HL-60 (cell line): ENCODE measurements around the gene COL4A6.

Source experiments
- DNase-seq, 2 experiments: peaks; one replicate each; pipeline ENCODE4 v3.0.0-alpha.2; 2010 to 2020; ENCODE audit warnings: low read depth in 1 of 2, low spot score in 1 of 2
- H3K27ac ChIP-seq: fragments of 250-450 bp; sonication (Bioruptor Pico); replicated peaks from 2 replicates; pipeline ENCODE4 v1.5.1; 2020; ENCODE audit warnings: mild to moderate bottlenecking, moderate library complexity
- H3K27me3 ChIP-seq: fragments of 250-450 bp; sonication (Bioruptor Pico); 2 replicates; pipeline ENCODE4 v1.5.1; 2021; ENCODE audit warnings: mild to moderate bottlenecking, moderate library complexity; ENCODE audit not compliant: insufficient read depth, poor library complexity, severe bottlenecking
- H3K4me3 ChIP-seq: replicated peaks from 2 replicates; pipeline ENCODE4 v1.5.1; 2011; ENCODE audit warnings: mild to moderate bottlenecking, control low read depth, low read length; ENCODE audit not compliant: insufficient read depth
- GABPA ChIP-seq: IDR thresholded peaks from 2 replicates; pipeline ENCODE4 v1.6.1; 2012; ENCODE audit warnings: low read depth
- POLR2AphosphoS5 ChIP-seq: IDR thresholded peaks from 2 replicates; pipeline ENCODE4 v1.6.1; 2012; ENCODE audit warnings: low read depth
- SPI1 ChIP-seq: IDR thresholded peaks from 2 replicates; pipeline ENCODE4 v1.6.1; 2012; ENCODE audit warnings: low read depth, mild to moderate bottlenecking, borderline replicate concordance
- TF ChIP-seq, protein P1 (sequence below): IDR thresholded peaks from 2 replicates; pipeline ENCODE4 v1.6.1; 2012; ENCODE audit warnings: low read depth; ENCODE audit not compliant: insufficient replicate concordance
- TF ChIP-seq, protein P2 (sequence below): IDR thresholded peaks from one replicate; pipeline ENCODE4 v1.5.1; 2011; ENCODE audit warnings: low read length, control low read depth, inconsistent platforms; ENCODE audit not compliant: insufficient read depth

COL4A6 gene

DNA sequence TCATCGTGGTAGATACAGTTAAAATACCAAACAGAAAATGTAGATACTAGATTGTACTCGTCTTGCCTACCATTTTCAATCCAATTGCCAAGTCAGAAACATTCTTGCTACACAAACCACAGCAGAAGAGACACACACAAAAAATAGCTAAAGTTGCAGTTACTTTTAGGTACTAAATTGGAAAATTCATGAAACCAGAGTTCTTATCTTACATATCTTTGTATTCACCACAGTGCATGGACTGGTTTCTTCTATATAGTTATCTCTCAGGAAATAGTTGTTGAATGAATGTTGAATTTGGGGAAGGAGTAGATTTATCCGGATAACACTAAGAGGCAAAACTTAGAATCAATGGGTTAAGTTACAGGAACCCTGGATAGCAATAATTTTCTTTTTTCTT is 15.6 kb upstream of the COL4A6 start:
- Histone ChIP-seq H3K27me3 (no peaks in the 10 kb centered on the region), H3K27ac (no peak overlapping the region), H3K4me3 (no peak overlapping the region)
- DNase-seq, result no peak
- TF ChIP-seq SPI1 (no peak), GABPA (no peak), POLR2AphosphoS5 (no peak)
- TF ChIP-seq, protein P1, sequence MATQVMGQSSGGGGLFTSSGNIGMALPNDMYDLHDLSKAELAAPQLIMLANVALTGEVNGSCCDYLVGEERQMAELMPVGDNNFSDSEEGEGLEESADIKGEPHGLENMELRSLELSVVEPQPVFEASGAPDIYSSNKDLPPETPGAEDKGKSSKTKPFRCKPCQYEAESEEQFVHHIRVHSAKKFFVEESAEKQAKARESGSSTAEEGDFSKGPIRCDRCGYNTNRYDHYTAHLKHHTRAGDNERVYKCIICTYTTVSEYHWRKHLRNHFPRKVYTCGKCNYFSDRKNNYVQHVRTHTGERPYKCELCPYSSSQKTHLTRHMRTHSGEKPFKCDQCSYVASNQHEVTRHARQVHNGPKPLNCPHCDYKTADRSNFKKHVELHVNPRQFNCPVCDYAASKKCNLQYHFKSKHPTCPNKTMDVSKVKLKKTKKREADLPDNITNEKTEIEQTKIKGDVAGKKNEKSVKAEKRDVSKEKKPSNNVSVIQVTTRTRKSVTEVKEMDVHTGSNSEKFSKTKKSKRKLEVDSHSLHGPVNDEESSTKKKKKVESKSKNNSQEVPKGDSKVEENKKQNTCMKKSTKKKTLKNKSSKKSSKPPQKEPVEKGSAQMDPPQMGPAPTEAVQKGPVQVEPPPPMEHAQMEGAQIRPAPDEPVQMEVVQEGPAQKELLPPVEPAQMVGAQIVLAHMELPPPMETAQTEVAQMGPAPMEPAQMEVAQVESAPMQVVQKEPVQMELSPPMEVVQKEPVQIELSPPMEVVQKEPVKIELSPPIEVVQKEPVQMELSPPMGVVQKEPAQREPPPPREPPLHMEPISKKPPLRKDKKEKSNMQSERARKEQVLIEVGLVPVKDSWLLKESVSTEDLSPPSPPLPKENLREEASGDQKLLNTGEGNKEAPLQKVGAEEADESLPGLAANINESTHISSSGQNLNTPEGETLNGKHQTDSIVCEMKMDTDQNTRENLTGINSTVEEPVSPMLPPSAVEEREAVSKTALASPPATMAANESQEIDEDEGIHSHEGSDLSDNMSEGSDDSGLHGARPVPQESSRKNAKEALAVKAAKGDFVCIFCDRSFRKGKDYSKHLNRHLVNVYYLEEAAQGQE, result no peak
- TF ChIP-seq, protein P2, sequence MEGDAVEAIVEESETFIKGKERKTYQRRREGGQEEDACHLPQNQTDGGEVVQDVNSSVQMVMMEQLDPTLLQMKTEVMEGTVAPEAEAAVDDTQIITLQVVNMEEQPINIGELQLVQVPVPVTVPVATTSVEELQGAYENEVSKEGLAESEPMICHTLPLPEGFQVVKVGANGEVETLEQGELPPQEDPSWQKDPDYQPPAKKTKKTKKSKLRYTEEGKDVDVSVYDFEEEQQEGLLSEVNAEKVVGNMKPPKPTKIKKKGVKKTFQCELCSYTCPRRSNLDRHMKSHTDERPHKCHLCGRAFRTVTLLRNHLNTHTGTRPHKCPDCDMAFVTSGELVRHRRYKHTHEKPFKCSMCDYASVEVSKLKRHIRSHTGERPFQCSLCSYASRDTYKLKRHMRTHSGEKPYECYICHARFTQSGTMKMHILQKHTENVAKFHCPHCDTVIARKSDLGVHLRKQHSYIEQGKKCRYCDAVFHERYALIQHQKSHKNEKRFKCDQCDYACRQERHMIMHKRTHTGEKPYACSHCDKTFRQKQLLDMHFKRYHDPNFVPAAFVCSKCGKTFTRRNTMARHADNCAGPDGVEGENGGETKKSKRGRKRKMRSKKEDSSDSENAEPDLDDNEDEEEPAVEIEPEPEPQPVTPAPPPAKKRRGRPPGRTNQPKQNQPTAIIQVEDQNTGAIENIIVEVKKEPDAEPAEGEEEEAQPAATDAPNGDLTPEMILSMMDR, result no peak

DNA sequence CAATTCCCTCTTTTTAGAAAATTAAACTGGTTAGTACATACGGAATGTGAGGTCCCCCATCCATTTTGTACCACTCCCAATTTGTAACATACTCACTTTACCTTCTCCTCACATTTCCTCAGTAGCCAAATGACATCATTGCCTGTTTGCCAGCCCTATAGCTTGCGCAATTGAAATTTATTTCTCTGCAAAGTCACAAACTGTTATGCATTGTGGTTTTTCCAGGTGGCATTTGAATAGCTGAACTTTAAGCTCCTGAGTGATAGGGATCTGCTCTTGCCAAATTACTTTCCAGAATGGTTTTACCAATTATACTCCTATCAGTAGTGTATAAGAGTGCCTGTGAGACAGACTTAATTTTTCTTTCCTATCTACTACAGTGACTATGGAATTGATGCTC is 9.1 kb upstream of the COL4A6 start:
- no peak overlapping the region for H3K27ac ChIP-seq
- H3K27me3 ChIP-seq, result no peaks in the 10 kb centered on the region
- no peak for DNase-seq
- TF ChIP-seq, protein P1, result no peak
- no peak for TF ChIP-seq GABPA
- TF ChIP-seq, protein P2, result no peak
- TF ChIP-seq POLR2AphosphoS5, result no peak
- TF ChIP-seq SPI1, result no peak
- no peak overlapping the region for H3K4me3 ChIP-seq

DNA sequence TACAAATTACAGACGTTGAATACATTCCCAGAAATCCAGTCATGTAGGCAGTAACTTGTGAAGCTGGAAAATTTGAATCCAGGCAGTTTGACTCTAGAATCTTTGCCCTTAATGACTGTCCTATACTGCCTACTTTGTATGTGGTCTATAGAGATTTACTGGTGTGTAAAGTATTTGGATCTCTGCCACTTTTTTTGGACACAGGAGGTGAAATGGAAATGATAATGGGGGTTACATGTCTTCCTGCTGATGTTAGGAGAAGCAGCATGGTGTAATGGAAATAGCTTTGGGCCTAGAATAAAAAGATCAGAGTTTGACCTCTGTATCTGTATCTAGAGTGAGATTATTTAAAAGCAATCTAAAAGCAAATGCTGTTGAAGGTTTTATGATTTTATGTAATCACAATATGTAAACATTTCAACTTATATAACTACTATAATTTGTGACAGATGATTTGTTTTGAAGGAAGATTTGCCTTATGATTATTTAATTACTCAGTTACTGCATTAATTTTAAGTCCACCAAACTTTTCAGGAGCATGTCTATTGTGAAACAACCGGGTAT is 4.8 kb upstream of the COL4A6 start:
- Histone ChIP-seq H3K4me3 (no peak overlapping the region), H3K27ac (no peak overlapping the region), H3K27me3 (peaks cover 8% of the 10 kb centered on the region)
- TF ChIP-seq POLR2AphosphoS5 (no peak), SPI1 (no peak)
- no peak for DNase-seq

DNA sequence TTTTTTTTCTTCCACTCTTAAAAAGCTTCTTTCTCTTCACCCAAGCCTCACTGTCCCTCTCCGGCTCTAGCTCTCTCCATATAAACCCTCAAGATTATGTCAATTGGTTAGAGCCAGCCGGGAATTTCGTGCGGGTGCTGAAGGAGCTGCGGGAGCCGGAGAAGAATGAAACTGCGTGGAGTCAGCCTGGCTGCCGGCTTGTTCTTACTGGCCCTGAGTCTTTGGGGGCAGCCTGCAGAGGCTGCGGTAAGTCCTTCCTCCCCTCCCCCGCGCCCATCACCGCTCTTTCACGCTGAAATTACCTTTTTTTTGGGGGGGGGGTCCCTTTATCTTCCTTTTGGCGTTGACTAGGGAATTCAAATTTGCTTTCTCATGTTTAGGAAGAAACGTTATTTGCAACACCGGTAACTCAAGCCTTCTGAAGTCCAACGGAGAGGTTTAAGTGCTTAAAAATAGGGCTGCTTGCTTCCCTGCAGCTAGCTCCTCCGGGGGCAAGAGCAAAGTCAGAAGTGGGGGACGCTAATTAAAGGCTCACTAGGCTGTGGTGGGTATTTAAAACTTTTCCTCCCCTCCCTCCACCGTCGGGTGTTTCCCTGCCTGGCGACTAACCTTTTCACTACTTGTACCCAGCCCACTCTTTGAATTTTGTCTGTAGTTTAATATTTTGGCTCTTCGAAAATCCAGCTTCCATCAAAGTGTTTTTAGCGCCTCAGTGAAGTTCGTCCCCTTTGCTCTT is 1.9 kb upstream of the COL4A6 start:
- peak overlapping the region; percentile 26 for H3K4me3 ChIP-seq
- TF ChIP-seq, protein P2, result no peak
- TF ChIP-seq GABPA (no peak), SPI1 (no peak), POLR2AphosphoS5 (no peak)
- TF ChIP-seq, protein P1, result no peak
- no peak overlapping the region for H3K27ac ChIP-seq
- peaks cover 14% of the 10 kb centered on the region for H3K27me3 ChIP-seq
- DNase-seq, result no peak
